Stimulated activated CD8-positive, alpha-beta memory T cell treated with anti-CD3 and anti-CD28 coated beads, Interleukin-12 subunit alpha, Interleukin-12 subunit beta, amount 100 ng/mL, for 24 hours (primary cell): Measurements from ENCODE around the gene TPST2.
"Not testable (repeated sequence)": the region's sequence is repeated elsewhere in the genome, so short reads cannot be mapped to it uniquely, and the experiment has no call there.

Experiments
- DNase-seq: peaks from one replicate; pipeline ENCODE4 v3.0.0-alpha.2; 2020; ENCODE audit errors: extremely low read depth

TPST2 gene

DNA sequence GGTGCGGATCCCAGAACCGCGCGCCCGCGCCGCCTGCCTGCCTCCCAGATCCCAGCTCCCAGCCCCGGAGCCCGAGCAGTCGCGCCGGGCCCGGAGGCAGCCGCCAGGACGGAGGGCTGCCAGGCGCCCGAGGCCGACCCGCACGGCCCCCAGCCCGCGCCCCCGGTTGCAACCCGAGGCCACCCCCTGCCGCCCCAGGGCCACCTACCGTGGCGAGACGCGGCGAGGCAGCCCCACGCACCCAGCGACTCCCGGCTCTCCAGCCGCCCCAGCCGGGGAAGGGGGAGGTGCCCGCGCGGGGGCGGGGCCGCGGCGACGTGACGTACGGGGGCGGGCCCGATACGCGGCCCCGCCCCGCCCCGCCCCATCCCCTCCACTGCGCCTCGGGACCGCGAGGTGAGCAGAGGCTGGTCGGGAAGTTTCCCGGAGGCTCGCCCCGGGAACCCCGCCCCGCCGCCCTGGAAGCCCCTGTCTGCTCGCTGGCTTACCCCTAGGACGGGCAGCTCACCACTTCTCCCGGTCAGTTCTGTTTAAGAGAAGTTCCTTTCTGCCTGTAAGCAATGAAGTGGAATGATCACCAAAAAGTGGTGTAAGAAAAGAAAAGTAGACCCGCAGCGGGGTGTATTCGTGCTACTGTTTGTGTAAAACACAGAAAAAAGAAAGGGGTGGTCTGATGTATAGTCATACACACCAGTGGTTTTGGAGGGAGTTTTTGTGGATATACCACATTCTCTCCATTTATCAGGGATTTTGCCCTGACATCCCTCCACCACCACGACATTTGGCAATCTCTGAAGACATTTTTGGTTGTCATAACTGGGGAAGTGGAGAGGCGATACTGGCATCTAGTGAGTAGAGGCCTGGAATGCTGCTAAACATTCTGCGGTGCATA lies at the start of gene TPST2:
TSS of gene TPST2 (minus strand) at position 288 of the 892 bp plus-strand sequence. CDS start 48,502 bp downstream, outside the sequence.
- no peak for DNase-seq

GRCh38 chr22:26636296-26636695 lies 46.4 kb upstream of the TPST2 start:
- no peak for DNase-seq

- DNase-seq, result no peak
These were observed 45.2 kb upstream of the TPST2 start for GRCh38 chr22:26635117-26635516.

DNA sequence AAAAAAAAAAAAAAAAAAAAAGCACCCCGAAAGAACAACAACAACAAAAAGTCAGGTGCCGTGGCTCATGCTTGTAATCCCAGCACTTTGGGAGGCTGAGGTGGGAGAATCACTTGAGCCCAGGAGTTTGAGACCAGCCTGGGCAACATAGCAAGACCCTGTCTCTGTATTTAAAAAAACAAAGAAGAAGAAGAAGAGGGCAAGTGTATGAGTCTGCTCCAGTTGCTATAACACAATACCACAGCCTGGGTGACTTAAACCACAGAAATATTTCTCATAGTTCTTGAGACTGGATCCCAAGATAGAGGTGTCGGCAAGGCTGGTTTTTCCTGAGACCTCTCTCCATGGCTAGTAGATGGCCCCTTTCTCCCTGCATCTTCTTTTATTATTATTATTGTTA lies 44.3 kb upstream of the TPST2 start:
- DNase-seq, result no peak

DNA sequence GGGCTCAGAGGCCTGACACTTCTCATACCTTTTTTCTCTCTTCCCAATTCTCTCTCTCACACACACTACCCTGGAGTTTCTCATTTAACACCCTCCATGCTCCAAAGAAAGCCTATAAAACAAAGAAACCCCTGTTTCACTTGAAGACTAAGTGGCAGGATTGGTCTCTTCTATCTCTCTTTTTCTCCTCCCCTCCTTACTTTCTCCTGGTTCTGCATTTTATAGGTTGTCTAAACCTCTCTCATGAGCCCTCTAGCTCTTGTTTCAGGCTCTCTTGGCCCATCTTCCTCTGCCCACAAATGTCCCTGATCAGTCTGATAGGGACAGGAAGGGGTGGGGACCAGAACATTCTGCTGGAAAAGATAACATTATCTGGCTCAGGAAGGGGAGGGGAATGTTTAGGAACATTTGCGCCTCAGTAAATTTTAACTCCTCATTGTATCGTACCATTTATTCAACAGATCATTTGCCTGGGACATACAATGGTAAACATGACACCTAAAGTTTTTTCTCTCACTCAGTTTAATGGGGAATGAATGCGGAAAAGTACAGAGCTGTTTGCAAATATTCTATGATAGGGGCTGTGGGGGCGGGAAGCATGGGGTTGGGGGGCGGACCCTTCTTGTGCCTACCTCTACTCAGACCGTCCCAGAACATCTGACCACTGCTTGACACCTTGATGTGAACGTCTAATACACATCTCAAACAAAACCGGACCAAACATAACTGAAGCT lies 42.7 kb upstream of the TPST2 start:
- DNase-seq, result no peak

DNA sequence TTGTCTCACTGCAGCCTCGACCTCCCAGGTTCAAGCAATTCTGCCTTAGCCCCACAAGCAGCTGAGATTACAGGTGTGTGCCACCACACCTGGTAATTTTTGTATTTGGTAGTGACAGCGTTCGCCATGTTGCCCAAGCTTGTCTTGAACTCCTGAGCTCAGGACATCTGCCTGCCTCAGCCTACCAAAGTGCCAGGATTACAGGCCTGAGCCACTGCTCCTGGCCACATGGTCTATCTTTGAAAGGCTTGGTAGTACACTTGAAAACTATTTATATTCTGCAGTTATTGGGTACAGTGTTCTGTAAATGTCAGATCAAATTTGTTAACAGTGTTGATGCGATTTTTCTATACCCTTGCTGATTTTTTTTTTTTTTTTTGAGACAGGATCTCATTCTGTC lies 41.4 kb upstream of the TPST2 start:
- no peak for DNase-seq

DNA sequence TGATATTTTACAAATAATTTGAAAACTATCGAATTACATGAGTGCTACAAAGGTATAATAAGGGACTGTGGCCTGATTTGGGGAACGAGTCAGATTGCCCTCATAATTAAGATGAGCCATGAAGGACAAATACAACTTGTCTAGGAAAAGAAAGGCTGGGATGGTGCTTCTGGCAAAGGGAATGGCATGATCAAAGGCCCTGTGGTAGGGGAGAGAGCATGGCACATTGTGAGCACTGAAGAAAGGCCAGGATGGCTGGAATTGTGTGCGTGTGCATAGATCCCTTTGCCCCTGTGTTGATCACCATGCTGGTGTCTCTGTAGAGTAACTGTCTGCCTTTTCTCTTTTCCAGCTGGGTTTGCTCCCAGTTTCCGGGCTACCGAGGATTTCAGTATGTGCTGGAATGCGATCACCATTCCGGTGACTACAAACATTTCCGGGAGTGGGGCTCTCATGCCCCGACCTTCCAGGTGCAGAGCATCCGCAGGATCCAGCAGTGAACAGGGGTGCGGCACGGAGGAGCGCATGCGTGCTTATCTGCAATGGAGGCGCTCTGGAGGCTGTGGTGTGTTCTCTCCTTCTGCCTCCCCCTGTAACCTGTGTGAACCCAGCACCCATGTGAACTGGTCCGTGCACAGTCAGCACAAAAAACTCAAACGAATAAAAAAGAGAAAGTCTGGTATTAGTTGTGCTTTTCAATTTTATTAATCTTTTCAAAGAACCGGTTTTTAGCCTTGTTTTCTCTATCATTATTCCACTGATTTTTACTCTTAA lies 40.2 kb upstream of the TPST2 start:
- no peak for DNase-seq

DNA sequence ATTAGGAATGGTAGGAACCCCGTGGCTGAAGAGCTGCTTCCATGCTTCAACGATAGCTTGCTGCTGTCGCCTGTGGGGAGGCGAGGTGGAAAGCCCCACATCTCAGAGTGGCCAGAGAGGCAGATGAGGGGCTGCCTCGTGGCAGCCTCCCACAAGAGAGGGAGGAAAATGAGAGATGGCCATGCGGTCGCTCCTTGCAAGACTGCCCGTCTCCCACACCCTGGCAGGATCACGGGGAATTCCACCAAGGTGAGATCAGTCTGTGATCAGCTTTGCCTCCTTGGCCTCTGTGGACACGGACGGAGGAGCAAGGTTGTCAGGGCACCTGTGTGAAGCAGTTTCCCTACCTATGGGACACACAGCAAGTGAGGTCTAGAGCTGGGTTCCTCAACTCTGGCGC lies 34.9 kb upstream of the TPST2 start:
- DNase-seq, result no peak

DNA sequence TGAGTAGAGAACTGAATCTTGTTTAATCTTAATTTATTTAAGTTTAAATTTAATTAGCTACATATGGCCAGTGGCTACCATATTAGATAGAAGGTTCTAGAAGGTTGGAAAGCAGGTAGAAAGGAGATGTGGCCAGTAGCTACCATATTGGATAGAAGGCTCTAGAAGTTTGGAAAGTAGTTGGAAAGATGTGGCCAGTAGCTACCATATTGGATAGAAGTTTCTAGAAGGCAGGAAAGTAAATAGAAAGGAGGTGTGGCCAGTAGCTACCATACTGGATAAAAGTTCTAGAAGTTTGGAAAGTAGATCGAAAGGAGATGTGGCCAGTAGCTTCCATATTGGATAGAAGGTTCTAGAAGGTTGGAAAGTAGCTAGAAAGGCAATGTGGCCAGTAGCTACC lies 34.1 kb upstream of the TPST2 start:
- no peak for DNase-seq

DNA sequence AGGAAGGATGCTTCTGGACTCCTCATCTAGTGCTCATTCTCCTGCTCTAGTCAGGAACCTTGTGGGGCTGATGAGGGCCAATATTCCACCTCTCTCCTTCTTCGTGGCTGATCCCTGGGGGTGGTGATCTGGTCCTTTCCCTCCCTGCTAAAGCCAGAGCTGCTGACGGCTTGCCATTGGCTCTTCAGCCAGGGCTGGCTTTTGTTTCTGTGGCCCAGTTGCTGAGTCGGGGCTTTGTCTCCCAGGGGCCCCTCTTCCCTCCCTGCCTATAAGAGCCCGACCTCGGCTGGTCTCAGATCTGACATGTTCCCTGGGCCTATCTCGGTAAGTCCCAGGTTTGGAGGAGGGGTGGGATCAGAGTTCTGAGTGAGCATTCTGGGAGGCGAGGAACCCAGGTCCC lies 31.7 kb upstream of the TPST2 start, which contains the start of gene CRYBA4:
TSS of gene CRYBA4 (plus strand) at position 301 of the 400 bp plus-strand sequence. CDS start 634 bp downstream, outside the sequence.
- DNase-seq, result no peak

DNA sequence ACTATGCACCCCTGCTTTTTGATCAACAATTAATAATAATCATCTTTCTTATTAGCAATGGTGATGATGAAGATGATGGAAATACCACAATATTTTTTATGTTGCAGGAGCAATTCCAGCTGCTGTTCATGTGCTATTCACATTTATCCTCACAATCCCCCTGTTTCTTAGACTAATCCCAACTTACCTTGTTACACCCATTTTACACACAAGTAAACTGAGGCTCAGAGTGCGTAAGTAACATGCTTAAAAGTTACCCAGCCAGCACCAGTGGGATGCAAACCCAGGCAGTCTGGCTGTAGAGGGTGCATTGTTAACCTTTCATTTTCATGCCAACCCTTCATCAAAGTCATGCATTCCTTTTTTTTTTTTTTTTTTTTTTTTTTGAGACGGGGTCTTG lies 30.3 kb upstream of the TPST2 start:
- no peak for DNase-seq

DNA sequence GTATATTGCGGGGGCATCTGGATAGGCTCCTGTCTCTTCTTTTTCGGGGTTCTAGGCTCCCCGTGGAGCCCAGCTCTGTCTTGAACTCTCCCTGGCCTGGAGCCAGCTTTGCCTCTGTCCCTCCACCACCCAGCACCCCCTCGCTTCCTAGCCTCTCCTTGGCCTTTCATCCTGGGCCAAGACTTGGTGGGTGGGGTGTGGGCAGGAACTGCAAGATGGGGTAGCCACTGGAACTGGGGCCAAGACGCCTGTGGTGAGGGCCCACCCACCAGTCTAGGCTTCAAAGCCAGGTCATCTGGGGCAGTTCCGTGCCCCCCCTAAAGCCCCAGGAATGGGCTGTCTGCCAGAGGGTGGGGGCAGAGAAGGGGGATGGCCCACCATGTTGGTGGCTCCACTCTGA lies 29.6 kb upstream of the TPST2 start:
- no peak for DNase-seq

GRCh38 chr22:26618455-26618854 lies 28.5 kb upstream of the TPST2 start:
- DNase-seq, result no peak

GRCh38 chr22:26617271-26618199 lies 27.6 kb upstream of the TPST2 start, which contains the start of gene CRYBB1:
Gene CRYBB1, minus strand, starts transcription at chr22:26618027. Its CDS starts 1,708 bp downstream, at chr22:26616319.
- DNase-seq, result no peak

- DNase-seq, result no peak
These were observed 26.7 kb upstream of the TPST2 start for GRCh38 chr22:26616650-26617049.

DNA sequence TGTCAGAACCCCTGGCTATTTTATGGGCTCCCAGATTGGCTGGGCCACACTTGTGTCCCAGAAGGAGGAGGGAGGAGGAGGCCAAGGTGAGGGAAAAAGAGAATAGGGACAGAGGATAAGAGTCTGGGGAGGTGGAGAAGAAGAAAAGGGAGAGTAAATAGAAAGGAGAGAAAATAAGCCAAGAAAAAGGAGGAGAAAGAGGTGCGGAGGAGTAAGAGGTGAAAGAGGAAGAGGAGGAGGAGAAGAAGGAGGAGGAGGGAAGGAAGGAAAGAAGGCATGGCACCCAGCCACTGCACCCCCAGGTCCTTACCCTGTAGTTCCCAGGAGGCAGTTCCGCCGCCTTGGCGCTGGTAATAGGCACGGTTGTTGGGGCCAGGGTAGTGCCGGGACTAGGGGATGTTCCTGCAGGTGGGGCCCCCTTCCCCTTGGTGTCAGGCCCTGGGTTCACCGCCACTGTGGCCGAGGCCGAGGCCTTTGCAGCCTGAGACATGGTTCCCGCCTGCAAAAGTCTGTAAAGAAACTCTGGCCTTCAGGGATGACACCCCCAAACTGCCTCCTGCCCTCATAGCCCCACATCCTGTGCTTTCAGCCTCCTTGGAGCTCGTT lies 26.0 kb upstream of the TPST2 start:
- no peak for DNase-seq

- DNase-seq, result no peak
These were observed 25.2 kb upstream of the TPST2 start for GRCh38 chr22:26615149-26615548.

GRCh38 chr22:26614322-26614721 lies 24.4 kb upstream of the TPST2 start:
- DNase-seq, result no peak

- DNase-seq, result not testable (repeated sequence)
These were observed 23.8 kb upstream of the TPST2 start for GRCh38 chr22:26613753-26614152.

GRCh38 chr22:26612652-26613051 lies 22.7 kb upstream of the TPST2 start:
- DNase-seq, result no peak
